HG02981 (cell line): Measurements from ENCODE around the gene HIVEP2.

Source experiments
- ATAC-seq: cut with Tn5 transposase; IDR thresholded peaks from one replicate; pipeline ENCODE4 v1.9.1; 2021; ENCODE audit warnings: mild to moderate bottlenecking, moderate library complexity; ENCODE audit not compliant: unreplicated experiment

The HIVEP2 gene

GRCh38 chr6:142926177-142926493 lies 18.8 kb downstream of the HIVEP2 start:
- no peak for ATAC-seq

GRCh38 chr6:142925575-142926110 lies 19.3 kb downstream of the HIVEP2 start:
- ATAC-seq: no peak

DNA sequence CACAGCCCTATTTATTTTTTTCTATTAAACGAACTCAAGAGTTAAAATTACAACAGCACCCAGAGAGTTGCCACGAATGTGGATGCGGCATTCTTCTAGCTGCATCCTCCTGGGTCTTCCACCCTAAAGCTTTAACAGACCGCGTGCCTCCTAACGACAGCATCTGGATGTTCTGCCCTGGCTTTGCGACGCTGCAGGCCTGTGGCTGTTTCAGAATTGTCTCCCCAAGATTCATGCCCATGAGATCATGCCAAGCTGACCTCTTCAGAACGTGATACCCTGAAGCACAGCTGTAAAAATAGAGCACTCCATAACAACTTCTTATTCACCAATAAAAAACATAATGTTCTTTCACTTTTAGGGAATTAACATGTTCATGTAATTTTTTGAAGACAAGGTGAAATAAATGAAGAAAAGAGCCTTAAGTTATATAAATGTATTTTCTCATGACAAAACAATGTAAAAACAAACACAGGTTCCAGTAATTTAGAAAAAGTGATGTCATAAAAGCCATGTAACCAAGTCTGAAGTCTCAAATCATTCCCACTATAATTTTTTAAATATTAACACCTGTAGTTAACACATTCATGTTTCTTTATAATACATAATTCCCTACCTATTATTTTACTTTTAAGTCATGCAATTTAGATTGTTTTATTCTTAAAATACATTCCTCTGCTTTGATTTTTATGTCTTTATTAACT lies 26.5 kb downstream of the HIVEP2 start:
- no peak for ATAC-seq

- no peak for ATAC-seq
Observed at GRCh38 chr6:142916881-142917280, 28.1 kb downstream of the HIVEP2 start.

- no peak for ATAC-seq
Observed at GRCh38 chr6:142914937-142915697, 29.9 kb downstream of the HIVEP2 start.

DNA sequence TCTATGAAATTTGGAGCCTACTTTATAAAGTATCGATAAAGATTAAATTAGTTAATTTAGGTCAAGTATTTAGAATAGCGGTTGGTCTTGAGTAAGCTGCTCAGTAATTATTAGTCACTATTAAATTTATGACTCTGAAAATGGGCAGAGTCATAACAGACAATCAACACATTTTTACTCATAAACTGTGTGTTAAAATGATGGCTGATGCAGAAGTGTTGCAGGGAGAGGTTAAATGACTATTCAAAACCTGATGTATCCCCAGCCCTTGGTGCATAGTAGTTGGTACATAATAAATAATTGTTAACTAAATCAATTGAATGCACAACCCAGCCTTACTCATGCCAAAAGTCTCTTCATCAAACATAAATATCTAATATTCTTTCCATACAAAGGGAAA lies 30.6 kb downstream of the HIVEP2 start:
- ATAC-seq: no peak

DNA sequence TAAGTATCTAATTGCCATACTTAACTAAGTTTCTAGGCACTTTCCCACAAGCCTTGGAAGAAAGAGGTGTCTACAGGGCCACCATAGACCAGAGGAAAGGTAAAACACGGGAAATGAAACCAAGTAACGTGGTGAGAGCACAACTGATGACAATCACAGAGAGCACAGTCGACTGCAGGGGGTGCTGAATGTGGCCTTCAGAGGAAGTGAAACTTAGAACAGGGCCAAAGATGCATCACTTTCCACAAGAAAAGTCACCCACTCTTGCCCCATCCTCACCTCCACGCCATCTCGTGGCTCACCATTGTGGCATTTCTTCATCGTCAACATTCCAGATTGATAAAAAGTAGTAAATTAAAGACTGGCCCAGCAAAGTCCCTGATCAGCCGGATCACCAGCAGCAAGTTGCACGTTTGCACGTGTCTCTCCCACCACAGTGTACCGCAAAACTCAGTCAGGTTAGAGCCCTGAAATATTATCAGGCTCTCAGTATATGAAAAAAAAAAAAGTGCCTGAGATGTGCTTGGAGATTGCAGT lies 31.4 kb downstream of the HIVEP2 start:
- peak; percentile 94 for ATAC-seq

- peak; percentile 59 for ATAC-seq
Observed at GRCh38 chr6:142913036-142913510, 31.9 kb downstream of the HIVEP2 start.

DNA sequence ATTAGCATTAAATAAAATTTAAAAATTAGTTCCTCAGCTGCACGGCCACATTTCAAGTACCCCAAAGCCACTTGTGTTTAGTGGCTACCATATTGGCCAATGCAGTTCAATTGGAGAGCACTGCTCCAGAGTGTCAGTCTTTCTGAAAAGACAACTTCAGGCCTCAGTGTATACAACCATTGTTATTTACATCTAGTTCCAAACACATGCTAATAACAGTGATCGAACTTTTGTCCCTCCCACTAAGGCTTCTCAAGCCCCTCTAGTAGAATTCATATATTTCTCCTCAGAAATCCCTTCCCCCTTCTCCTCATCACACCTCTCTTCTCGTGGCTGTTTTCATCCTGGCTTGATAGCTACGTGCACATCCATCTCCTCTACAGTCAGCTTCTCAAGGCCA lies 32.9 kb downstream of the HIVEP2 start:
- no peak for ATAC-seq

DNA sequence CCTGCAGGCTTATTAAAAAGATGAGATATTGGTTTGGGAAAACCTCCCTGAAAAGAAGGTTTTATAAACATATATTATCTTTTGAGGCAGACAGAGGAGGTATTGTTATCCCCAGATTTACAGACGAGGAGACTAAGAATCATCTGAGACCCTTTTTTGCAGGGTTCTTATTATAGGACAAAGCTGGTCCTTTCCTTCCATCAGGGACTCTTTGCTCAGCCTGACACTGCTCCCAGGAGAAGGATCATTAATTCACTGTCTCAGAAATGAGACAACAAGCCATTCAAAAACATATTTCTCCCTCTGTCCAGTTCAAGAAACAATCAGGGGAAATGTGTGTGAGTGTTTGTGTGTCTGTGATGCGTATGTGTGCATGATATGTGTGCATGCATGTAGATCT lies 33.5 kb downstream of the HIVEP2 start:
- ATAC-seq: no peak

GRCh38 chr6:142909686-142910085 lies 35.3 kb downstream of the HIVEP2 start:
- ATAC-seq: no peak

GRCh38 chr6:142908235-142908634 lies 36.7 kb downstream of the HIVEP2 start:
- no peak for ATAC-seq

DNA sequence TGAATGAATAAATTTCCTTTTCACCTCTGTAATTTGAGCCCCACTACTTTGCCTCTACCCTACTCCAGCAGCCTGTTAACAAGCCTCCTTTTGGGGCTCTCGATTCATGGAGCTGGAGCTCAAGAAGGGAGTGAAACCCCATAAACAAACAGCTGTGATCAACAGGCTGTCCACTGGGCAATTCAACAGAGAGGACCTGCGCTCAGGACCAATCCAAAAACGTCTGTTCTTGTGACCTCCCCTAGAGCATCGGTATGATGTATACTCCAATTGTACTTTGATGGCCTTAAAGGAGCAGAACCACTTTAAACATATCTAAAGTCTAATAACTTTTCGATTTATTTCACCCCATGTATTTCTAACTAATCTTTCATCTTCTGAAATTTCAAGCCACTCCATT lies 37.4 kb downstream of the HIVEP2 start:
- no peak for ATAC-seq

DNA sequence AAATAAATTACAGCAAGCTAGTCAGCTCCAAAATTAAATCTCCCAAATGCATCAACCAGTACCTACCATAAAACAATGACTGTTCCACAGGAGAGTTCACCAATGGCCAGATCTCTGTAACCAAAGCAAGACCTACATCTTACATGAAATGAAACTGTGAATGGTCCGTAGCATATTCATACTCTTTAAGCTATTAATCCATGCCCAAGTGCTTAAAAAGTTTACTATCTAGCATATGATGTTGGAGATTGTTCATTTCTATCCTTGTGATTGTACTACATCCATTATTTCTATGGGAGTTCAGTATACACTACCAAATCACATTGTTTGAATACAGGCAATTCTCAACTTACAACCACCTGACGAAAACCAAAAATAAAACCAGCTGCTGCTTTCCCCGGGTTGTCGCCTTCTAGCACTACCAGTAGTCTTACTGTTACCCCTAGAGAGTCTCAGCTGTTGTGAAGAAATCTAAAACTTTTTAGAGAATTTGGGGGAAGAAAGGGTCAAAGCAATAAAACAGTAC lies 38.0 kb downstream of the HIVEP2 start:
- peak; percentile 66 for ATAC-seq

GRCh38 chr6:142903812-142904211 lies 41.2 kb downstream of the HIVEP2 start:
- no peak for ATAC-seq

DNA sequence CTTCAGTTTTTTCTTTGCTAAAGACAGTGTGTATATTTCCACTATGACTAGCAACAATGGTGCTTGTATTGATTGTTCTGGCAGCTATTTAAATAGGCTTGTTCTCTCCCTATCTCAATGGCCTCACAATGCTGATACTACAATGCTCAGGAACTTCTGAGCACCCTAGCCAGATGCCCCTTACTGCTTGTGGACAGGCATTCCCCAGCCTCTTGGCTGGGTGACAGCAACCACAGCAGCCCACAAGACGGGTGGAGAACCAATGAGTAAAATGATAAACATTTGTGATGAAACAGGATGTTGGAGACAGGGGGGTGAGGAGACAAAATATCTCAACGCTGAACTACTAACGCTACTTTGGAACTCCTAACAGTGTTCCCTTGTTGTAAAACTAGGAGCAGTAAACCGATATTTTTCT lies 42.3 kb downstream of the HIVEP2 start:
- peak; percentile 82 for ATAC-seq

- no peak for ATAC-seq
Observed at GRCh38 chr6:142901611-142902010, 43.4 kb downstream of the HIVEP2 start.

DNA sequence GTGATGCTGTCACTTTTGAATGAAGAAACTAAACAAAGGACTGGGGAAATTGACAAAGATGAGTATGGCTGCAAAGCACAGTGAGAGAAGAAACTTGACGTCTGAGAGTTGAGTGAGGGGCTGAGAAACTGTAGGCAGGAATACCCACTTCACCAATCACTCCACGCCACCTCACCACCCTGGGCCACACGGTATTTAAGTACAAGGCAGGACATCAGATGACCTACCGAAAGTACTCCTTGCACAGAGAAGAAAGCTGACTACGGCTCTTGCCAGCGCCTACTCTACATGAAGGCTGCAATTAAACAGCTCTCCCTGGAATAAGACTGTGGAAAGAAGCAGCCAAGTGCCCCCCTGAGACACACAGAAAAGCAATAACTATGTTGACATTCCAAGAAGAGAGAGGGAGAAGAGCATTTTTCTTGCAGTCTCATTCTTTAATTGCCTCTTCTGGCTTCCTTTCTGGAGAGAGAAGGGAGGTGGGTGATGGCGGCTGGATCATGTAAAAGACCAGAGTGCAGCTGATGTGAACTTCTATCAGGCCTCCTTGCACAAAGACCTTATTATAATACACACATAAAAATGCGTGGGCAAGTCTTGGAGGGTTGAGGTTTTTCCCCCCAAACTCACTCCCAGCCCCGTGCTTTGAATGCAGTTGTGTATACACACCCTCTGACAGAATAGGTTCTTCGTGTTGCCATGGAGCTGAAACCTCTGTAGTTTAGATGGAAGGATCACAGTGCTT lies 44.6 kb downstream of the HIVEP2 start:
- no peak for ATAC-seq

- no peak for ATAC-seq
Observed at GRCh38 chr6:142898927-142899895, 45.8 kb downstream of the HIVEP2 start.

DNA sequence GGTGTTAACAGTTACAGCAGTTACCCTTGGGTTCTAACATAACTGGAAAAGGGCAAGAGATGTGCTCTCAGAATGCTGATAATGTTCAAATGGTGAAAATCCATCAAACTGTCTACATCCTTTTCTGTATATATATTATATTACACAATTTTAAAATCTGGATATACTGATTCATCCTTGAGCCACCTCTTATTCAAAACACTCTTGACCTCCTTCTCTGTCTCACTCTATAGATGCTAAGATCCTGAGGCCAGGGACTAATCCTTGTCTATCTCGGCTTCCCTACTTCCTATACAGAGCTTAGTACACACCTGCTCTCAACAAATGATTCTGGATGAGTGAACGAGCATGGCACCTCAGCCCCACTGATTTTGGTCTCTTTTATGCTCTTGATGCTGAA lies 47.3 kb downstream of the HIVEP2 start:
- ATAC-seq: no peak
